Left lung (tissue), 14 donors: ENCODE results near the gene S100A14. TPM values are rescaled to one million over a fixed set of nuclear protein-coding genes. Genes with fewer than 3 reads are reported as not detected.
A peak's percentile ranks its signal among the peaks of the same experiment; 100 is the strongest.

Experiments used
- ATAC-seq: fragments of 200-7000 bp; cut with Tn5 transposase; one replicate; pipeline ENCODE4 v1.9.1; 2020; ENCODE audit warnings: moderate library complexity
- DNase-seq, 4 donors: peaks; one replicate each; pipeline ENCODE4 v3.0.0-alpha.2; 2013 to 2020
- H3K27ac ChIP-seq, 2 donors: fragments of 200-600 bp; sonication (generic) in 1 of 2; one replicate each; pipeline versions ENCODE4 v1.5.0 to v1.8.0; 2020 to 2021
- H3K27me3 ChIP-seq, 2 donors: fragments of 200-600 bp; sonication (generic) in 1 of 2; one replicate each; pipeline versions ENCODE4 v1.5.0 to v1.8.0; 2020 to 2021
- H3K36me3 ChIP-seq, 2 donors: fragments of 200-600 bp; sonication (generic) in 1 of 2; one replicate each; pipeline versions ENCODE4 v1.5.0 to v1.8.0; 2020 to 2021
- H3K4me1 ChIP-seq, 2 donors: fragments of 200-600 bp; one replicate each; pipeline ENCODE4 v1.8.0; 2021
- H3K4me3 ChIP-seq, 2 donors: fragments of 200-600 bp; sonication (generic) in 1 of 2; one replicate each; pipeline versions ENCODE4 v1.5.0 to v1.8.0; 2020 to 2021; ENCODE audit warnings: mild to moderate bottlenecking in 1 of 2
- H3K9me3 ChIP-seq, 2 donors: fragments of 200-600 bp; sonication (generic) in 1 of 2; one replicate each; pipeline versions ENCODE4 v1.5.0 to v1.8.0; 2020 to 2021
- intact Hi-C, 2 donors: fragments of 100-400 bp; cut with DNase I; formaldehyde crosslinking; loops; one replicate each; pipeline versions ENCODE4 v1.11.2 to v1.14.2; 2022
- long read RNA-seq, 12 donors: library from polyadenylated mRNA in 2 of 12; unstranded in 2 of 12; transcript quantifications; one replicate each; pipeline ENCODE4 v2.0.0 and lab custom pipeline, GENCODE V29; 2019 to 2026
- polyA plus RNA-seq, 6 donors: library from polyadenylated mRNA; unstranded; fragments of 120-200 nt; gene quantifications; one replicate each; pipeline ENCODE4 v1.2.1, GENCODE V29; 2013; ENCODE audit not compliant: insufficient read length in 6 of 6
- total RNA-seq, 2 donors: library from RNA; stranded (reverse); fragmentation: NEBNext Ultra II Directional; extraction: Animal tissue kit (Norgen Biotek cat#: 25700); gene quantifications; one replicate each; pipeline ENCODE4 v1.2.1, GENCODE V29; 2021
- TF ChIP-seq, protein P1 (sequence below), 2 donors: fragments of 200-600 bp; sonication (generic) in 1 of 2; IDR thresholded peaks; one replicate each; pipeline versions ENCODE4 v1.5.0 to v1.8.0; 2021; ENCODE audit warnings: antibody characterized with exemption in 2 of 2
- donor health status: DM: no; HTN: yes; CAD: no.
- donor health status: DM: no; HTN: no; CAD: no.

Gene S100A14
- total RNA-seq: 100 to 1,000 TPM in 1 of 2 donors, 10 to 100 TPM in 1; 100.0 to 152 TPM
- polyA plus RNA-seq: 100 to 1,000 TPM in 5 of 6 donors, 10 to 100 TPM in 1; 94.9 to 179 (median 150) TPM
- long read RNA-seq, donor 1, transcript S100A14-201 (4 exons, 1,058 nt): major isoform, 89 of 125 reads
- long read RNA-seq, donor 1, transcript S100A14-206 (3 exons, 1,025 nt): minor isoform, 27 of 125 reads
- long read RNA-seq, donor 1, partial matches to known transcripts: 5 of 125 reads
- long read RNA-seq, donor 1, other reads (novel, unspliced or antisense): 0 of 125 reads
- long read RNA-seq, donor 2, transcript S100A14-201 (4 exons, 1,058 nt): major isoform, 46 of 65 reads
- long read RNA-seq, donor 2, transcript S100A14-206 (3 exons, 1,025 nt): minor isoform, 17 of 65 reads
- long read RNA-seq, donor 2, partial matches to known transcripts: 0 of 65 reads
- long read RNA-seq, donor 2, other reads (novel, unspliced or antisense): 0 of 65 reads
- long read RNA-seq, donor 3, transcript S100A14-206 (3 exons, 1,025 nt): minor isoform, 8 of 52 reads
- long read RNA-seq, donor 3, transcript S100A14-201 (4 exons, 1,058 nt): major isoform, 43 of 52 reads
- long read RNA-seq, donor 3, partial matches to known transcripts: 0 of 52 reads
- long read RNA-seq, donor 3, other reads (novel, unspliced or antisense): 0 of 52 reads
- long read RNA-seq, donor 4, transcript S100A14-201 (4 exons, 1,058 nt): major isoform, 168 of 205 reads
- long read RNA-seq, donor 4, transcript S100A14-204 (5 exons, 1,218 nt): minor isoform, 6 of 205 reads
- long read RNA-seq, donor 4, transcript S100A14-206 (3 exons, 1,025 nt): minor isoform, 15 of 205 reads
- long read RNA-seq, donor 4, partial matches to known transcripts: 4 of 205 reads
- long read RNA-seq, donor 4, other reads (novel, unspliced or antisense): 10 of 205 reads
- long read RNA-seq, donor 5, transcript S100A14-201 (4 exons, 1,058 nt): major isoform, 59 of 81 reads
- long read RNA-seq, donor 5, transcript S100A14-206 (3 exons, 1,025 nt): minor isoform, 19 of 81 reads
- long read RNA-seq, donor 5, partial matches to known transcripts: 0 of 81 reads
- long read RNA-seq, donor 5, other reads (novel, unspliced or antisense): 0 of 81 reads
- long read RNA-seq, donor 6, transcript S100A14-206 (3 exons, 1,025 nt): minor isoform, 11 of 54 reads
- long read RNA-seq, donor 6, transcript S100A14-201 (4 exons, 1,058 nt): major isoform, 38 of 54 reads
- long read RNA-seq, donor 6, partial matches to known transcripts: 0 of 54 reads
- long read RNA-seq, donor 6, other reads (novel, unspliced or antisense): 0 of 54 reads
- long read RNA-seq, donor 7, transcript S100A14-206 (3 exons, 1,025 nt): minor isoform, 6 of 42 reads
- long read RNA-seq, donor 7, transcript S100A14-201 (4 exons, 1,058 nt): major isoform, 35 of 42 reads
- long read RNA-seq, donor 7, partial matches to known transcripts: 0 of 42 reads
- long read RNA-seq, donor 7, other reads (novel, unspliced or antisense): 0 of 42 reads
- long read RNA-seq, donor 8, transcript S100A14-201 (4 exons, 1,058 nt): major isoform, 52 of 74 reads
- long read RNA-seq, donor 8, transcript S100A14-206 (3 exons, 1,025 nt): minor isoform, 16 of 74 reads
- long read RNA-seq, donor 8, partial matches to known transcripts: 5 of 74 reads
- long read RNA-seq, donor 8, other reads (novel, unspliced or antisense): 0 of 74 reads
- long read RNA-seq, donor 9, partial matches to known transcripts: 0 of 1 reads
- long read RNA-seq, donor 9, other reads (novel, unspliced or antisense): 0 of 1 reads
- long read RNA-seq, donor 10, transcript S100A14-201 (4 exons, 1,058 nt): major isoform, 292 of 348 reads
- long read RNA-seq, donor 10, transcript S100A14-206 (3 exons, 1,025 nt): minor isoform, 25 of 348 reads
- long read RNA-seq, donor 10, partial matches to known transcripts: 0 of 348 reads
- long read RNA-seq, donor 10, other reads (novel, unspliced or antisense): 26 of 348 reads
- long read RNA-seq, donor 11, partial matches to known transcripts: 0 of 1 reads
- long read RNA-seq, donor 11, other reads (novel, unspliced or antisense): 0 of 1 reads
- long read RNA-seq, donor 12, transcript S100A14-206 (3 exons, 1,025 nt): minor isoform, 10 of 58 reads
- long read RNA-seq, donor 12, transcript S100A14-201 (4 exons, 1,058 nt): major isoform, 43 of 58 reads
- long read RNA-seq, donor 12, partial matches to known transcripts: 5 of 58 reads
- long read RNA-seq, donor 12, other reads (novel, unspliced or antisense): 0 of 58 reads

DNA sequence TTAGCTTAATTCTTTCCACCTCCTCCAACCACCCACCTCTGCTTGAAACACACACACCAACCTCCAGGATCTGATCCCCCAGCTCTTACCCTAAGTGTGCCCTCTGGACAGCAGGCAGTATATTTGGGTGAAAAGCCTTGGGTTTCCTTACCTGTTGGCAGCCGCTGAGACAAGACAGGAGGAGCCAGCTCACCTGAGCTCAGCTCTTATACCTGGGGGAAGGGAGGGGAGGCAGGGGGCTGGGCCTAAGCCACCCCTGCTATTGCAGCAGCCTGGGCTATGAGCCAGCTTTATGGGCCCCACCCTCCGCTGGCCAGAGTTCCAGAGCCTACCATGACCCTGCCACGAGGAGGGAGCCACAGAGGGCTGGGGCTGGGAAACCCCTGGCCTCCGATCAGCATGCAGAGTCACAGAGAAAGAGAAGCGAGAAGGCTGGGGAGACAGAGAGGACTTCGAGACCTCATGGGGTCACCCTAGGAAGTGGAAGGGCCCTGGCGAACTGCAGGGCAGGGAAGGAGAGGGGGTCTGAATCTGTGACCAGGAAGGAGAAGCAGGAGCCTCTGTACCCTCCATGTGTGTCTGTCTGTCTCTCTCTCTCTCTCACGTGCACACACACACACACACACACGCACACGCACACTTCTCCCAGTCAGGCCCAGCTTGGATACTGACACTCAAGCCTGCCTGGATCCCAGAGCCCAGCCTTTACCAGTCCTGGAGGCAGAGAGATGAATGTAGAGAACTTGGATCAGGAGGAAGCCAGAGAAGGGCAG, at the start of gene S100A14:
Gene S100A14 (minus strand): TSS at position 182 of the 773 bp plus-strand sequence. CDS start 467 bp downstream, outside the sequence.
- TF ChIP-seq, protein P1, sequence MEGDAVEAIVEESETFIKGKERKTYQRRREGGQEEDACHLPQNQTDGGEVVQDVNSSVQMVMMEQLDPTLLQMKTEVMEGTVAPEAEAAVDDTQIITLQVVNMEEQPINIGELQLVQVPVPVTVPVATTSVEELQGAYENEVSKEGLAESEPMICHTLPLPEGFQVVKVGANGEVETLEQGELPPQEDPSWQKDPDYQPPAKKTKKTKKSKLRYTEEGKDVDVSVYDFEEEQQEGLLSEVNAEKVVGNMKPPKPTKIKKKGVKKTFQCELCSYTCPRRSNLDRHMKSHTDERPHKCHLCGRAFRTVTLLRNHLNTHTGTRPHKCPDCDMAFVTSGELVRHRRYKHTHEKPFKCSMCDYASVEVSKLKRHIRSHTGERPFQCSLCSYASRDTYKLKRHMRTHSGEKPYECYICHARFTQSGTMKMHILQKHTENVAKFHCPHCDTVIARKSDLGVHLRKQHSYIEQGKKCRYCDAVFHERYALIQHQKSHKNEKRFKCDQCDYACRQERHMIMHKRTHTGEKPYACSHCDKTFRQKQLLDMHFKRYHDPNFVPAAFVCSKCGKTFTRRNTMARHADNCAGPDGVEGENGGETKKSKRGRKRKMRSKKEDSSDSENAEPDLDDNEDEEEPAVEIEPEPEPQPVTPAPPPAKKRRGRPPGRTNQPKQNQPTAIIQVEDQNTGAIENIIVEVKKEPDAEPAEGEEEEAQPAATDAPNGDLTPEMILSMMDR (IDR thresholded peaks at IDR 0.05): no peak
- Histone ChIP-seq H3K27me3 (no peaks in the 10 kb centered on the region), H3K4me1 (peaks cover 10 to 27% of the 10 kb centered on the region in 2 donors), H3K9me3 (no peaks in the 10 kb centered on the region), H3K36me3 (peaks cover 0 to 12% of the 10 kb centered on the region in 2 donors), H3K27ac (peak within 1 kb of the TSS; percentile 63 to 69), H3K4me3 (peak within 1 kb of the TSS; percentile 12 to 38)
- intact Hi-C loops: no loop called here
- DNase-seq (peak in 3 of 4 donors; percentile 77 to 89 (median 86)), ATAC-seq (peak; percentile 77)

DNA sequence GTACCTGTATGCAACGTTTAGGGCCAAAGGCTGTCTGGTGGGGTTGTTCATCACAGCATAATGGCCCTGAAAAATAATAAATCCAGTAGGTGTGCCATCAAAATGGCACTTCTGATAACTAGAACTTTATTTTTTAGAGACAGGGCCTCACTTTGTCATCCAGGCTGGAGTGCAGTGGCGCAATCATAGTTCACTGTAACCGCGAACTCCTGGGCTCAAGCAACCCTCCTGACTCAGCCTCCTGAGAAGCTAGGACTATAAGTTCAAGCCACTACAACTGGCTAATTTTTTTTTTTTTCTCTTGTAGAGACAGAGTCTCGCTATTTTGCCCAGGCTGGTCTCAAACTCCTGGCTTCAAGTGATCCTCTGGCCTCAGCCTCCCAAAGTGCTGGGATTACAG, 47.1 kb upstream of the S100A14 start:
- H3K4me3 ChIP-seq: no peak overlapping the region
- no peaks in the 10 kb centered on the region for H3K27me3 ChIP-seq
- DNase-seq (no peak), ATAC-seq (no peak)
- TF ChIP-seq, protein P1 (IDR thresholded peaks at IDR 0.05): no peak
- peak overlapping the region in 1 of 2 donors; percentile 20 for H3K27ac ChIP-seq
- intact Hi-C loops: no loop called here
- H3K9me3 ChIP-seq: no peaks in the 10 kb centered on the region
- peaks cover 1 to 29% of the 10 kb centered on the region in 2 donors for H3K4me1 ChIP-seq
- H3K36me3 ChIP-seq: peaks cover 8 to 79% of the 10 kb centered on the region in 2 donors

DNA sequence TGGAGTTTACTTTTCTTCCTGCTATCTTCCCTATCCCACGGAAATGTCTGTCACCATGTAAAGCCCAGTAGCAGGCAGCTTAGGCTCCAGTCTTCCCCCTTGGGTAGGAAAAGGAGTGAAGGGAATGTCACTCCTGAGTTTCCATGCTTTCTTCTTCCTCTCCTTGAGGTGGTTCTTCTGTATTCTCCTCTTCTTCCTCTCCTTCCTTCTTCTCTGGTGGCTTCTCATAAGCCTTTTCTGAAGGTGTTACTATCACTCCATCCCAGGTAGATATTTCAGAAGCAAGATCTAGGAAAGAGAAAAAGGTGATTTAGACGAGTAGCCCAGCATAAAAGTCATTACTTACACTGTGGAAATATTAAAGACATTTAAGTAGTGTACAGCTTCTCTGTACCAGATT, 46.1 kb upstream of the S100A14 start:
- ATAC-seq (no peak), DNase-seq (no peak)
- intact Hi-C loops: no loop called here
- Histone ChIP-seq H3K4me1 (peaks cover 5 to 30% of the 10 kb centered on the region in 2 donors), H3K27me3 (no peaks in the 10 kb centered on the region), H3K36me3 (peaks cover 8 to 70% of the 10 kb centered on the region in 2 donors), H3K9me3 (no peaks in the 10 kb centered on the region), H3K4me3 (no peak overlapping the region), H3K27ac (peak overlapping the region in 1 of 2 donors; percentile 20)
- TF ChIP-seq, protein P1 (IDR thresholded peaks at IDR 0.05): no peak
